ENCODE data around the gene IL2. TPM values are rescaled to one million over a fixed set of nuclear protein-coding genes. Genes with fewer than 3 reads are reported as not detected.

The IL2 gene
- not detected in 2 replicates for total RNA-seq

GRCh38 chr4:122456231-122457116 lies at the start of gene IL2:
IL2 (minus strand) TSS chr4:122456725; CDS start chr4:122456440, 285 bp downstream.

Other genes with a start within 250 kb of the IL2 start
- not detected in 2 replicates for gene ADAD1, start 77.7 kb downstream of the IL2 start, total RNA-seq
- not detected in 2 replicates for gene IL21, start 164.3 kb upstream of the IL2 start, total RNA-seq

All from vein endothelial cell (primary cell).